Epithelial cell of proximal tubule (primary cell): ENCODE data around the gene ZBTB34. TPM values are rescaled to one million over a fixed set of nuclear protein-coding genes. Genes with fewer than 3 reads are reported as not detected.

Source experiments
- DNase-seq: peaks from one replicate; pipeline ENCODE4 v3.0.0-alpha.2; 2011; ENCODE audit warnings: low read depth
- H3K4me3 ChIP-seq: 2 replicates; pipeline ENCODE4 v1.5.1; 2011; ENCODE audit warnings: low read depth, mild to moderate bottlenecking, low read length
- CTCF ChIP-seq: conservative IDR thresholded peaks from 2 replicates; pipeline ENCODE4 v1.5.1; 2012; ENCODE audit warnings: low read depth, mild to moderate bottlenecking, low read length
- total RNA-seq: library from RNA; depleted of rRNA; stranded (reverse); fragments of >200 nt; gene quantifications from 2 replicates; pipeline ENCODE4 v1.2.3, GENCODE V29; 2015

The ZBTB34 gene
- total RNA-seq, 1 donor from 2014 or later, result 6.5 TPM

- H3K4me3 ChIP-seq, result no peak overlapping the region
- DNase-seq, result no peak
- TF ChIP-seq CTCF, result no peak
These were observed 14.3 kb downstream of the ZBTB34 start for GRCh38 chr9:126874546-126875314.

- DNase-seq, result no peak
- TF ChIP-seq CTCF, result no peak
- no peak overlapping the region for H3K4me3 ChIP-seq
These were observed 15.5 kb downstream of the ZBTB34 start for GRCh38 chr9:126875756-126876510.

- DNase-seq, result no peak
- TF ChIP-seq CTCF, result no peak
- no peak overlapping the region for H3K4me3 ChIP-seq
These were observed 16.1 kb downstream of the ZBTB34 start for GRCh38 chr9:126876531-126876930.

GRCh38 chr9:126877418-126877817, 17.0 kb downstream of the ZBTB34 start:
- no peak for DNase-seq
- H3K4me3 ChIP-seq, result no peak overlapping the region
- TF ChIP-seq CTCF, result no peak

GRCh38 chr9:126879288-126879687, 18.8 kb downstream of the ZBTB34 start:
- no peak overlapping the region for H3K4me3 ChIP-seq
- no peak for TF ChIP-seq CTCF
- no peak for DNase-seq

- no peak overlapping the region for H3K4me3 ChIP-seq
- TF ChIP-seq CTCF, result no peak
These were observed 19.9 kb downstream of the ZBTB34 start for GRCh38 chr9:126880226-126880946.

More at GRCh38 chr9:126880226-126880946, 19.9 kb downstream of the ZBTB34 start:
- DNase-seq, result no peak
